ENCODE results near the gene PLA2G2C. TPM values are rescaled to one million over a fixed set of nuclear protein-coding genes. Genes with fewer than 3 reads are reported as not detected.

The PLA2G2C gene
- total and polyA plus RNA-seq, 2 of the 8 experiments (the other 6 are each of a cell fraction or from before 2014, with no cell fraction given), result not detected

GRCh38 chr1:20138961-20139550 lies 47.3 kb downstream of the PLA2G2C start, which contains the start of gene PLA2G2F (continued):
- TF ChIP-seq BCL11A (IDR thresholded peaks at IDR 0.05; ENCODE audit: low read depth in 2 of 2, low read length in 2 of 2) (no peak), FOSL1 (IDR thresholded peaks at IDR 0.05; ENCODE audit: insufficient read depth, low read depth, low read length) (no peak)

Data from H1 (cell line).